B cell (primary cell): Measurements from ENCODE around the gene ZSCAN9. TPM values are rescaled to one million over a fixed set of nuclear protein-coding genes. Genes with fewer than 3 reads are reported as not detected.

Source experiments
- ATAC-seq: fragments of 200-7000 bp; cut with Tn5 transposase; one replicate; pipeline ENCODE4 v1.10.0; 2021; ENCODE audit warnings: low read depth, mild to moderate bottlenecking, moderate number of reproducible peaks, moderate library complexity
- CTCF ChIA-PET: fragments of 350-600 bp; sonication (Branson Sonifier 250); formaldehyde crosslinking; loops from one replicate; lab custom pipeline; 2021; ENCODE audit warnings: antibody characterized with exemption, inconsistent platforms; lab: Charles Lee
- POLR2A ChIA-PET: fragments of 350-600 bp; sonication (Branson Sonifier 250); formaldehyde crosslinking; loops from one replicate; lab custom pipeline; 2021; ENCODE audit warnings: antibody characterized with exemption; lab: Charles Lee
- DNase-seq: peaks from one replicate; pipeline ENCODE4 v3.0.0; 2013
- H2AFZ ChIP-seq: 2 replicates; pipeline ENCODE4 v1.6.1; 2012; ENCODE audit warnings: mild to moderate bottlenecking, low read depth, low read length; ENCODE audit not compliant: insufficient read depth, poor library complexity, severe bottlenecking
- H3K27ac ChIP-seq, 2 donors: 1 replicate in 1 of 2; 2 replicates in 1 of 2; pipeline ENCODE4 v1.5.1; 2012 to 2013; ENCODE audit warnings: low read length in 2 of 2, mild to moderate bottlenecking in 2 of 2, moderate library complexity in 1 of 2
- H3K27me3 ChIP-seq, 4 experiments: fragments of 200-600 bp in 1 of 4; sonication (generic) in 1 of 4; replicated peaks in 1 of 4; 1 replicate in 2 of 4; 2 replicates in 2 of 4; pipeline versions ENCODE4 v1.6.1 to v1.7.0; 2013 to 2016; ENCODE audit warnings: low read length in 3 of 4, mild to moderate bottlenecking in 2 of 4, mixed read lengths in 1 of 4, moderate library complexity in 1 of 4; ENCODE audit not compliant: insufficient read depth in 4 of 4, control insufficient read depth in 3 of 4; ENCODE audit errors: control extremely low read depth in 1 of 4
- H3K36me3 ChIP-seq, 2 experiments: replicated peaks in 1 of 2; 1 replicate in 1 of 2; 2 replicates in 1 of 2; pipeline versions ENCODE4 v1.6.1 to v1.7.1; 2013; ENCODE audit warnings: low read length in 1 of 2; ENCODE audit not compliant: insufficient read depth in 2 of 2, control insufficient read depth in 1 of 2; ENCODE audit errors: control extremely low read depth in 1 of 2, extremely low read depth in 1 of 2
- H3K4me1 ChIP-seq, 2 donors: fragments of 200-600 bp in 1 of 2; sonication (generic) in 1 of 2; 1 replicate in 1 of 2; 2 replicates in 1 of 2; pipeline versions ENCODE4 v1.5.1 to v1.6.1; 2013 to 2017; ENCODE audit warnings: low read length in 2 of 2; ENCODE audit not compliant: control insufficient read depth in 2 of 2, insufficient read depth in 2 of 2
- H3K4me2 ChIP-seq: replicated peaks from 2 replicates; pipeline ENCODE3; 2012; ENCODE audit warnings: mild to moderate bottlenecking, low read depth, low read length; ENCODE audit not compliant: poor library complexity, severe bottlenecking
- H3K4me3 ChIP-seq, 5 experiments: fragments of 200-600 bp in 1 of 5; sonication (generic) in 1 of 5; 1 replicate in 3 of 5; 2 replicates in 2 of 5; pipeline versions ENCODE4 v1.5.1 to v1.7.0; 2011 to 2016; ENCODE audit warnings: low read length in 4 of 5, mild to moderate bottlenecking in 4 of 5, low read depth in 2 of 5, control low read depth in 1 of 5, moderate library complexity in 1 of 5; ENCODE audit not compliant: insufficient read depth in 1 of 5; ENCODE audit errors: control extremely low read depth in 1 of 5, extremely low read depth in 1 of 5
- H3K79me2 ChIP-seq: fragments of 200-600 bp; sonication (generic); one replicate; pipeline ENCODE4 v1.6.0; 2016; ENCODE audit warnings: low read length; ENCODE audit not compliant: control insufficient read depth, insufficient read depth
- H3K9ac ChIP-seq: fragments of 200-600 bp; sonication (generic); 2 replicates; pipeline ENCODE4 v1.6.1; 2017; ENCODE audit warnings: mild to moderate bottlenecking, low read length, moderate library complexity
- H3K9me3 ChIP-seq, 3 donors: one replicate each; pipeline versions ENCODE4 v1.6.1 to v1.7.1; 2013; ENCODE audit warnings: low read length in 2 of 3; ENCODE audit not compliant: control insufficient read depth in 2 of 3, insufficient read depth in 1 of 3; ENCODE audit errors: control extremely low read depth in 1 of 3
- H4K20me1 ChIP-seq: 2 replicates; pipeline ENCODE4 v1.6.0; 2012; ENCODE audit warnings: mild to moderate bottlenecking, low read length; ENCODE audit not compliant: insufficient read depth, control insufficient read depth, poor library complexity, severe bottlenecking
- H3K27ac Mint-ChIP-seq: one replicate; pipeline ENCODE4 v1.8.0; 2021; ENCODE audit warnings: mixed read lengths
- H3K27me3 Mint-ChIP-seq: one replicate; pipeline ENCODE4 v1.8.0; 2021; ENCODE audit warnings: mixed read lengths
- H3K4me1 Mint-ChIP-seq: one replicate; pipeline ENCODE4 v1.8.0; 2021; ENCODE audit warnings: mixed read lengths
- H3K4me3 Mint-ChIP-seq: one replicate; pipeline ENCODE4 v1.8.0; 2021; ENCODE audit warnings: mixed read lengths
- H3K9me3 Mint-ChIP-seq: one replicate; pipeline ENCODE4 v1.8.0; 2022; ENCODE audit warnings: mixed read lengths; ENCODE audit not compliant: insufficient read depth
- CTCF ChIP-seq: fragments of 200-600 bp; IDR thresholded peaks from one replicate; pipeline ENCODE4 v1.8.0; 2022; ENCODE audit warnings: antibody characterized with exemption, mild to moderate bottlenecking
- EZH2 ChIP-seq: IDR thresholded peaks from 2 replicates; pipeline ENCODE4 v1.6.1; 2012; ENCODE audit warnings: borderline replicate concordance, low read depth, mild to moderate bottlenecking, moderate library complexity, low read length; ENCODE audit not compliant: insufficient read depth, poor library complexity, severe bottlenecking
- WGBS: methylation state at CpG from one replicate; pipeline ENCODE4 v1.1.5; 2013; ENCODE audit warnings: missing lambda C conversion rate; ENCODE audit not compliant: insufficient coverage; 5-methylcytosine and 5-hydroxymethylcytosine counted together
- intact Hi-C: fragments of 100-400 bp; cut with micrococcal nuclease; formaldehyde crosslinking; loops from one replicate; pipeline ENCODE4 v1.10.0; 2022
- polyA plus RNA-seq: library from polyadenylated mRNA; depleted of rRNA; stranded (reverse); fragments of >200 nt; gene quantifications from 2 replicates; pipeline ENCODE4 v1.2.3, GENCODE V29; 2012
- total RNA-seq, 2 donors: library from RNA; stranded (reverse); fragments of 120-200 nt in 1 of 2; gene quantifications; 1 replicate in 1 of 2; 2 replicates in 1 of 2; pipeline versions ENCODE4 v1.2.3 to v1.2.4, GENCODE V29; 2013 to 2022

Gene ZSCAN9
- total and polyA plus RNA-seq, 2 donors (not counting 1 experiment from before 2014, with no cell fraction given): 14.7 to 29.8 TPM

GRCh38 chr6:28208111-28208659 lies 16.9 kb upstream of the ZSCAN9 start:
- no peaks in the 10 kb centered on the region for H3K79me2 ChIP-seq
- Mint-ChIP-seq H3K27me3 (peaks cover 88% of the 10 kb centered on the region), H3K27ac (no peak overlapping the region), H3K9me3 (no peaks in the 10 kb centered on the region), H3K4me3 (peak overlapping the region; percentile 59), H3K4me1 (peaks cover 28% of the 10 kb centered on the region)
- intact Hi-C loops: no loop called here
- H4K20me1 ChIP-seq: no peaks in the 10 kb centered on the region
- H3K36me3 ChIP-seq: no peaks in the 10 kb centered on the region
- ChIA-PET POLR2A (no interaction called here), CTCF (no interaction called here)
- peaks cover 6 to 43% (median 20%) of the 10 kb centered on the region in 3 donors for H3K9me3 ChIP-seq
- H3K9ac ChIP-seq: peak overlapping the region; percentile 33
- H3K4me2 ChIP-seq: peak overlapping the region; percentile 64
- ATAC-seq (no peak), DNase-seq (peak; percentile 30)
- TF ChIP-seq CTCF (no peak), EZH2 (no peak)
- peak overlapping the region; percentile 17 for H2AFZ ChIP-seq
- peaks cover 4 to 88% (median 72%) of the 10 kb centered on the region in 4 experiments for H3K27me3 ChIP-seq
- H3K4me1 ChIP-seq: peaks cover 28 to 39% of the 10 kb centered on the region in 2 donors
- no peak overlapping the region for H3K27ac ChIP-seq
- peak overlapping the region in 1 of 5 experiments; percentile 44 for H3K4me3 ChIP-seq
- 9% methylated on average over 14 of the region's 23 CpGs for WGBS

DNA sequence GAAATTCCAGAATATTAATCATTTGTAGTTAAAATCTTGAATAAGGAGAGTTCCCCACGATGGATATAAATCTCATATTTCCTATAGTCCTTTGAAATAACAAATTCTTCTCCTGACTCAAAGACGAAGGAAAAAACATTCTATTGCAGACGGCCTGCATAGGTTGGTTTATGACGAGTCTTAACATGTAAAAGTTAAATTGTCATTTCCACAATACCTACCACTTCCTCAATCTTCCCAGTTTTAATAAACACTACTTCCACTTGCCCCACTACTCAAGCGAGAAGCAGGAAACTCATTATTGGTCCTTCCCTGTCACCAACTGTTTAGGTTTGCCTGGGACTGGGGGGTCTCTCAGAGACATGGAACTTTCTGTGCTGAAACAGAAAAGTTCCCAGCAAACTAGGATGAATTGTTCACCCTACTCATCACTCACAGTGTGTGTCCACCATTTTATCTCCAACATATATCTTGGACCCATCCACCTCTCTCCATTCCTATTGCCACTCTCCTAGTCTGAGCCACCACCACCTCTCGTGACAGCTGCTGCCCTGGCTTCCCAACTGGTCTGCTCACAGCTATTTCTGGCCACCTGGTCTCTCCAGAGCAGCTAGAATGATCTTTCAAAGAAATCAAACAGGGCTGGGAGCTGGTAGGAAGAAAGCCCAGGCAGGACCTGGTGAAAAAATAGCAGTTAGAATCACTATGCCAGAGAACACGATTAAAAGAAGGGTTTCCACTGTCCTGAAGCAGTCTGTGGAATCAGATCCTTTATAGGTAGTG lies 15.1 kb upstream of the ZSCAN9 start:
- DNase-seq: no peak
- ATAC-seq: no peak
- Histone ChIP-seq H3K79me2 (no peaks in the 10 kb centered on the region), H3K9me3 (peaks cover 4 to 37% (median 11%) of the 10 kb centered on the region in 3 donors), H3K36me3 (no peaks in the 10 kb centered on the region), H3K27me3 (peaks cover 4 to 92% (median 77%) of the 10 kb centered on the region in 4 experiments), H2AFZ (no peak overlapping the region), H3K4me3 (no peak overlapping the region), H3K9ac (no peak overlapping the region), H4K20me1 (no peaks in the 10 kb centered on the region), H3K4me1 (peaks cover 28 to 39% of the 10 kb centered on the region in 2 donors), H3K4me2 (no peak overlapping the region), H3K27ac (no peak overlapping the region)
- Mint-ChIP-seq H3K4me1 (peaks cover 28% of the 10 kb centered on the region), H3K4me3 (no peak overlapping the region), H3K9me3 (no peaks in the 10 kb centered on the region), H3K27me3 (peaks cover 89% of the 10 kb centered on the region), H3K27ac (no peak overlapping the region)
- ChIA-PET CTCF (no interaction called here), POLR2A (no interaction called here)
- no peak for TF ChIP-seq CTCF
- TF ChIP-seq EZH2: no peak
- WGBS: 36% methylated on average over 2 of the region's 7 CpGs
- intact Hi-C loops: loop anchor here (10.0 kb wide), 1 partner anchor 305 kb away; no protein-coding TSS in a partner anchor
